Measurements from ENCODE around the gene PSMC5. TPM values are rescaled to one million over a fixed set of nuclear protein-coding genes. Genes with fewer than 3 reads are reported as not detected.

Gene PSMC5
- total RNA-seq, 4 donors from 2014 or later = 63.2 to 131 (median 77.9) TPM

- no peak for TF ChIP-seq EP300 (IDR thresholded peaks at IDR 0.05; ENCODE audit: low read depth)
- Histone ChIP-seq H3K9me3 (no peaks in the 10 kb centered on the region), H3K36me3 (peaks cover 0 to 81% (median 39%) of the 10 kb centered on the region in 4 donors), H3K27me3 (no peaks in the 10 kb centered on the region), H3K4me3 (no peak overlapping the region), H3K4me1 (peaks cover 3 to 6% (median 4%) of the 10 kb centered on the region in 4 donors), H3K27ac (no peak overlapping the region)
- in situ Hi-C loops (cut with MboI; ENCODE audit: low pct_ligation_motif_present in 1 of 4, low pct_unique_long_range_greater_than_20kb in 1 of 4, low sequenced_read_pairs in 3 of 4) = no loop called here
- WGBS, 2 donors (ENCODE audit: low coverage in 1 of 2) = 89% methylated on average over 5 to 10 of the region's 10 CpGs
- intact Hi-C loops (cut with DNase I; ENCODE audit: low total_unique reads) = no loop called here
- DNase-seq = no peak
These were observed 6.2 kb upstream of the PSMC5 start for GRCh38 chr17:63820963-63821561.

DNA sequence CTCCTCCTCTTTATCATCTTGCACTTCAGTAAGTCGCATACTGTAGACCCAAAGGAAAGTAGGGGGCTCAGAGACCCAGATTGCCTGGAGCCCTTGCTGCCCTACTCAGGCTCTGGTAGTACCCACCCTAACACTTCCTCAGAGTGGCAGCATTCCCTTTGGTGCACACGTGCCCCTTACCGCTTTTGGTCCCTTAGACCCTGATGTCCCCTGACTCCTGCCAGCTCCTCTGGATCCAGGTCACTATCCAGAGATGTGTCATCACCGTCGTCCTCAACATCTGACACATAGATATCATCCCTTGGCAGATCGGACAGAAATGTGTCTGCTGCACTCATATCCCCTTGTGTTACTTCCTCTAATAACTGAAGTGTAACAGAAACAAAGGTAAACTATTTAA is 5.4 kb upstream of the PSMC5 start:
- intact Hi-C loops (cut with DNase I; ENCODE audit: low total_unique reads) = no loop called here
- 74 to 100% methylated on average over 1 to 6 of the region's 6 CpGs for WGBS, 2 donors (ENCODE audit: low coverage in 1 of 2)
- H3K9me3 ChIP-seq = no peaks in the 10 kb centered on the region
- TF ChIP-seq CTCF (IDR thresholded peaks at IDR 0.05) = no peak
- no peak for TF ChIP-seq EP300 (IDR thresholded peaks at IDR 0.05; ENCODE audit: low read depth)
- TF ChIP-seq POLR2AphosphoS5 (IDR thresholded peaks at IDR 0.05) = no peak
- no peak for TF ChIP-seq POLR2A (IDR thresholded peaks at IDR 0.05)
- H3K27me3 ChIP-seq = no peaks in the 10 kb centered on the region
- no peak overlapping the region for H3K4me3 ChIP-seq
- no peak overlapping the region for H3K27ac ChIP-seq
- H3K4me1 ChIP-seq = peaks cover 6 to 10% (median 8%) of the 10 kb centered on the region in 4 donors
- no peak for DNase-seq
- in situ Hi-C loops (cut with MboI; ENCODE audit: low pct_ligation_motif_present in 1 of 4, low pct_unique_long_range_greater_than_20kb in 1 of 4, low sequenced_read_pairs in 3 of 4) = no loop called here
- H3K36me3 ChIP-seq = peaks cover 0 to 73% (median 35%) of the 10 kb centered on the region in 4 donors

GRCh38 chr17:63822537-63822936 is 4.7 kb upstream of the PSMC5 start:
- Histone ChIP-seq H3K4me1 (peaks cover 6 to 10% (median 8%) of the 10 kb centered on the region in 4 donors), H3K9me3 (no peaks in the 10 kb centered on the region), H3K27ac (no peak overlapping the region), H3K4me3 (no peak overlapping the region), H3K36me3 (peaks cover 0 to 67% (median 32%) of the 10 kb centered on the region in 4 donors), H3K27me3 (no peaks in the 10 kb centered on the region)
- intact Hi-C loops (cut with DNase I; ENCODE audit: low total_unique reads) = no loop called here
- DNase-seq = no peak
- in situ Hi-C loops (cut with MboI; ENCODE audit: low pct_ligation_motif_present in 1 of 4, low pct_unique_long_range_greater_than_20kb in 1 of 4, low sequenced_read_pairs in 3 of 4) = no loop called here
- TF ChIP-seq POLR2A (IDR thresholded peaks at IDR 0.05) (no peak), EP300 (IDR thresholded peaks at IDR 0.05; ENCODE audit: low read depth) (no peak), CTCF (IDR thresholded peaks at IDR 0.05) (no peak), POLR2AphosphoS5 (IDR thresholded peaks at IDR 0.05) (no peak)

GRCh38 chr17:63823659-63824331 is 3.4 kb upstream of the PSMC5 start:
- Histone ChIP-seq H3K9me3 (no peaks in the 10 kb centered on the region), H3K27ac (no peak overlapping the region), H3K27me3 (no peaks in the 10 kb centered on the region), H3K4me1 (peaks cover 14 to 20% (median 19%) of the 10 kb centered on the region in 4 donors), H3K4me3 (no peak overlapping the region), H3K36me3 (peaks cover 0 to 54% (median 25%) of the 10 kb centered on the region in 4 donors)
- intact Hi-C loops (cut with DNase I; ENCODE audit: low total_unique reads) = no loop called here
- DNase-seq = no peak
- in situ Hi-C loops (cut with MboI; ENCODE audit: low pct_ligation_motif_present in 1 of 4, low pct_unique_long_range_greater_than_20kb in 1 of 4, low sequenced_read_pairs in 3 of 4) = no loop called here
- TF ChIP-seq CTCF (IDR thresholded peaks at IDR 0.05) (no peak), POLR2AphosphoS5 (IDR thresholded peaks at IDR 0.05) (no peak), POLR2A (IDR thresholded peaks at IDR 0.05) (no peak)
- WGBS, 2 donors (ENCODE audit: low coverage in 1 of 2) = 93 to 94% methylated on average over 13 of the region's 13 CpGs
